ENCODE measurements around the gene PSMB5. TPM values are rescaled to one million over a fixed set of nuclear protein-coding genes. Genes with fewer than 3 reads are reported as not detected.

Gene PSMB5
- total and polyA plus RNA-seq, 2 of the 13 experiments (the other 11 are each of a cell fraction or from before 2014, with no cell fraction given): 705 to 871 TPM

- TF ChIP-seq ZNF562 (CRISPR knock-in tag; IDR thresholded peaks at IDR 0.05; ENCODE audit: borderline replicate concordance): no peak
- no peak for TF ChIP-seq ZBTB42 (CRISPR knock-in tag; IDR thresholded peaks at IDR 0.05)
- no peak for TF ChIP-seq STAT5B (CRISPR knock-in tag; IDR thresholded peaks at IDR 0.05)
- TF ChIP-seq, protein P1, sequence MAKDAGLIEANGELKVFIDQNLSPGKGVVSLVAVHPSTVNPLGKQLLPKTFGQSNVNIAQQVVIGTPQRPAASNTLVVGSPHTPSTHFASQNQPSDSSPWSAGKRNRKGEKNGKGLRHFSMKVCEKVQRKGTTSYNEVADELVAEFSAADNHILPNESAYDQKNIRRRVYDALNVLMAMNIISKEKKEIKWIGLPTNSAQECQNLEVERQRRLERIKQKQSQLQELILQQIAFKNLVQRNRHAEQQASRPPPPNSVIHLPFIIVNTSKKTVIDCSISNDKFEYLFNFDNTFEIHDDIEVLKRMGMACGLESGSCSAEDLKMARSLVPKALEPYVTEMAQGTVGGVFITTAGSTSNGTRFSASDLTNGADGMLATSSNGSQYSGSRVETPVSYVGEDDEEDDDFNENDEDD (CRISPR knock-in tag; IDR thresholded peaks at IDR 0.05; ENCODE audit: borderline replicate concordance): peak; percentile 72; the same call in 1 of the 2 replicates
- no peak; the same call in 1 of the 2 replicates for TF ChIP-seq ZNF784 (CRISPR knock-in tag; IDR thresholded peaks at IDR 0.05; ENCODE audit: borderline replicate concordance)
- TF ChIP-seq KMT2B (CRISPR knock-in tag; IDR thresholded peaks at IDR 0.05): 0 out of 2 replicates have a peak, but pooled peaks have one; percentile 8
- no peak for TF ChIP-seq MAFG (CRISPR knock-in tag; IDR thresholded peaks at IDR 0.05)
- no peak for TF ChIP-seq ATF7-NPFF (CRISPR knock-in tag; IDR thresholded peaks at IDR 0.05; ENCODE audit: low read depth)
- peak; percentile 11; the same call in 1 of the 2 replicates for TF ChIP-seq ZSCAN25 (CRISPR knock-in tag; IDR thresholded peaks at IDR 0.05)
- TF ChIP-seq CREM (IDR thresholded peaks at IDR 0.05): no peak
- TF ChIP-seq CREM (CRISPR knock-in tag; IDR thresholded peaks at IDR 0.05): peak; percentile 49; the same call in 1 of the 2 replicates
- TF ChIP-seq NR2F6 (IDR thresholded peaks at IDR 0.05): no peak
- peak; percentile 67; the same call in 1 of the 2 replicates for TF ChIP-seq NR2F6 (CRISPR knock-in tag; IDR thresholded peaks at IDR 0.05)
- no peak for TF ChIP-seq ZNF260 (CRISPR knock-in tag; IDR thresholded peaks at IDR 0.05; ENCODE audit: borderline replicate concordance, low read depth)
- no peak for TF ChIP-seq PRPF4 (IDR thresholded peaks at IDR 0.05; ENCODE audit: low read depth, low read length, poor library complexity, severe bottlenecking)
- peak; percentile 44; the same call in 1 of the 2 replicates for TF ChIP-seq CHD2 (IDR thresholded peaks at IDR 0.05; ENCODE audit: low read depth, low read length)
- TF ChIP-seq PPARG (CRISPR knock-in tag; conservative IDR thresholded peaks at IDR 0.05): 0 out of 2 replicates have a peak, but pooled peaks have one; percentile 6
- no peak for TF ChIP-seq ZNF646 (CRISPR knock-in tag; IDR thresholded peaks at IDR 0.05)
- no peak for TF ChIP-seq ZFP37 (CRISPR knock-in tag; IDR thresholded peaks at IDR 0.05; ENCODE audit: borderline replicate concordance)
- no peak for TF ChIP-seq ZNF333 (CRISPR knock-in tag; IDR thresholded peaks at IDR 0.05; ENCODE audit: borderline replicate concordance)
- TF ChIP-seq SOX13 (IDR thresholded peaks at IDR 0.05): no peak
- TF ChIP-seq SOX13 (CRISPR knock-in tag; conservative IDR thresholded peaks at IDR 0.05 in 1 of 2, IDR thresholded peaks at IDR 0.05 in 1 of 2): peak in 1 of 2 experiments; percentile 76; a peak in 2 of 4 replicates
- no peak for TF ChIP-seq ATF4 (CRISPR knock-in tag; IDR thresholded peaks at IDR 0.05)
Observed at GRCh38 chr14:22980672-22981089, 54.0 kb downstream of the PSMB5 start (continued).
